Islet of Langerhans (tissue), 1 donor: Measurements from ENCODE around the gene ANKDD1A.

Experiments
- FAIRE-seq: peaks from one replicate; lab custom pipeline; 2011; peaks lifted over from hg19 to GRCh38; lab: Jason Lieb, UNC

Gene ANKDD1A

DNA sequence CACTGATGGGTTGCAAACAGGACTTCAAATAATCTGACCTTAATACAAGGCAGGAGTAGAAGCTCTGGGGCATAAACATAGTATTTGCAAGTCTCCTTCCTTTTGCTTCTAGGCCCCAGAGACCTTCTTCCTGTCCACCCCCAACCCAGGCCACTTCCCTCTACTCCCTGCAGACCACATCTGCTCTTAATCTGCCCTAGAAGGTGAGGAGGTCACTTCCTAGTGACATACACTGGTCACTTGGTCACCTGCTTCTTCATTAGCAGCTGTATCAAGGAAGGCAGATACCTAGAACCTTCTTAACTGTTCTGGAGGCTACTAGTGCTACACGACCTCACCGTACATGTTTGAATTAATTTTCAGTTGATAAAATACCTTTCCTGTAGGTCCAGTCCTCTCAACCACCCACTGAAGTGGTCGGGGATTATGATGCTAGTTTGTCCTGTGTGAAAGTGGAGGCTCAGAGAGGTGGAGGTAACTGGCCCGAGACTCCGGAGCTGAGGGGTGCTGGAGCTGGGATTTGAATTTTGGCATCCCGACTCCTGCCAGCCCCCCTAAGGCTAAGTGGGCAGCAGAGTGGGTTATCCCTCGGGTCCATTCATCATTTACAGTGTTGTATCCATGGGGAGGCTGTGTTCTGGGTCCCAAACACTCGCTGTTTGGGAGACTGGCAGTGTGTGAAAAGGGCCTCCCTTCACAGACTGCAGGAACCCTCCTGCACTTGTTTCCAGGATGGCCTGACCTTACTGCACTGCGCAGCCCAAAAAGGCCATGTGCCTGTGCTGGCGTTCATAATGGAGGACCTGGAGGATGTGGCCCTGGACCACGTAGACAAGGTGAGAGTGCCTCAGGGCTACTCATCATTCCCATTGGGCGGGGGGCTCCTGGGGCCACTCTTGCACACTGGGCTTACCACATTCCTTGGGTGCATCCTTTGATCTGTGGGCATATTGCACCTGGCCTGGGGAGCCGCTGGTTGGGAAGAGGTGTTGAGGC, 13.9 kb downstream of the ANKDD1A start:
- FAIRE-seq, result no peak

DNA sequence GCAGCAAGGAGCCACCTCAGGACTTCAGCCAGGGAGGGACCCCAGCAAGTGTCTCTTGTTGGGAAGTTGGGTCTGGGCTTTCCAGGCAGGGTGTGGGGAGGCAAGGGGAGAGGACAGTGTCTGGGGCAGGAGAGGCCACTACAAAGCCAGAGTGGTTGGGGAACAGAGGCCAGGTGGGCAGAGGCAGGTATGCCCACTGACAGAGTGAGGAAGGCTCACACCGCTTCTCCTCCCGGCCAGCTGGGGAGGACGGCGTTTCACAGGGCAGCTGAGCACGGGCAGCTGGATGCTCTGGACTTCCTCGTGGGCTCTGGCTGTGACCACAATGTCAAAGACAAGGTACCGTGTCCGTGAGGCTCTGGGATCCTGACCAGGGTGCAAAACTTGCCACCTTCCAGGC, 15.0 kb downstream of the ANKDD1A start:
- FAIRE-seq, result no peak

DNA sequence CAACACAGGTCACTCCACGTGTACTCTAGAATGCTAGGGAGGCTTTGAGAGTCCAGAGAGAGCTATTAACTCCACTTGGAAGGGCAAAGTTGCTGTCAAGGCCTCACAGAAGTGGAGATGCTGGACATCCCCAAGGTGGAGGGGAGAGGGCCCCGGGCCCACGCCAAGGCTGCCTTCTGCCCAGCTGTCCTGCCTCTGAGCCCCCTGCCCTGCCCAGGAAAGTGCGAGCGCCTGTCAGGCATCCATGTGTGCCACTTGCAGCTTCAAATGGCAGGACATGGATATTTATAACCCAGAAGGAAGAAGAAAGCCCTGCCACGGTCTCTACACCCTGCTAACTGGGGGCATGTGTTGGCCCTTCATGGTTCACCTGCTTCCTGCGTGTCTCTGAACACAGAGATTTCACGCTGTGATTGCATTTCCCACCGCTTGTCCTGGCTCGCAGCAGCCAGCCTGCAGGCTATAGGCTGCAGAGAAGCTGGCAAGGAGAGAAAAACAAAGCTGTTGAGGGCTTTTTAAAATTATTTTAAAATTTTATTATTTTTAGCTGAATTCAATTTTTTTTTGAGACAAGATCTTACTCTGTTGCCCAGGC, 17.0 kb downstream of the ANKDD1A start:
- FAIRE-seq, result no peak

DNA sequence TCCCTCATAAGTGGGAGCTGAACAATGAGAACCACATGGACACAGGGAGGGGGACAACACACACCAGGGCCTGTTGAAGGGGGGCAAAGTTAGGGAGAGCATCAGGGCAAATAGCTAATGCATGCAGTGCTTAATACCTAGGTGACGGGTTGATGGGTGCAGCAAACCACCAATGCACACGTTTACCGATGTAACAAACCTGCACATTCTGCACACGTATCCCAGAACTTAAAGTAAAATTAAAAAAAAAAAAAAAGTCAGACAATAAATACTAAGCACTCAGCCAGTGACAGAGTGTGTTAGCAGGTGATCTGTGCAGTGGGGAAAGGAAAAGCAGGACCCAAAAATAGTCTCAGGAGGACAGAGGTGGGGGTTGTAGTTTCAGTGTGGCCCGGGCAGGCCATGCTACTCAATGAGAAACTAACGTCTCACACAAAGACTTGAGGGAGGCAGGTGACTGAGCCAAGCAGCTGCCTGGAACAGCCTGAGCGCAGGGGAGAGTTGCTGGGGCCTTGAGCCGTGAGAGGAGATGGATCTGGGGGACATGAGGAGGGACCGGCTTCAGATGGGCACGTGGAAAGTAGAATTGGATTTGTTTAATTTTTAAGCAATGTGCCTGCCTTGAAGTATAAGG, 18.4 kb downstream of the ANKDD1A start:
- FAIRE-seq, result no peak

DNA sequence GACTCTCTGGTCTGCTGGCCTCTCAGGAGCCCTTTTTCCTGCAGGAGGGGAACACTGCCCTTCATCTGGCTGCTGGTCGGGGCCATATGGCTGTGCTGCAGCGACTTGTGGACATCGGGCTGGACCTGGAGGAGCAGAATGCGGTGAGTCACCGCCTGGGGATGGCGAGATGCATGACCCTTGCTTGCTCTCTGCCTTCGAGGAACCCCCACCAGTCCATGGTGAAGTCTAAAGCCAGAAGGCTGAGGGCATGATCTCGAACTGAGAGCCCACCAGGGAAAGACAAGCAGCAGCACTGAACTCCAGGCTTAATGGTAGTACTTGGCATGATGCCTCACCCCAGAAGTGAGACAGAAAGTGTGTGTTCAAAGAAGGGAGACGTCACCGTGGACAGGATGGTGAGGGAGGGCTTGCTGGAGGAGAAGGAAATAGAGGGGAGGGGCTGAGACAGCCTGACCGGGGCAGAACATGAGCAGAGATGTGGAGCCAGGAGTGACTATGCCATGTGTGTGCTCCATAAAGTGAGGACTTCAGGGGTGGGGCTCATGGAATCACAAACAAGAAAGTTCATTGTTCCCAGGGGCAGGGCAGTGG, 19.2 kb downstream of the ANKDD1A start:
- no peak for FAIRE-seq

DNA sequence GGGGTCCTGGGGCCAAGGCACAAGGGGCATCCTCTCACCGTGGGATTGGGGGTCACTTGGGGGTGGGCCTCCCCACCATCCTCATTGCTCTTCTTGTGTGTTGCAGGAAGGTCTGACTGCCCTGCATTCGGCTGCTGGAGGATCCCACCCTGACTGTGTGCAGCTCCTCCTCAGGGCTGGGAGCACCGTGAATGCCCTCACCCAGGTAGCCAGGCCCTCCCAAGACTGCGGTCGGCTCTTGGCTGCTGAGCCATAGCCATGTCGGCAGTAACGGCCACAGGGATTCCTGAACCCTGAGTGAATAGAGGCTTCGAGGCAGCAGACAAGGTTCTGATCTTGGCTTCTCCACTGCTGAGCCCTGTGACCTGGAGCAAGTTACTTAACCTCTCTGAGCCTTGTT, 19.7 kb downstream of the ANKDD1A start:
- FAIRE-seq, result no peak

DNA sequence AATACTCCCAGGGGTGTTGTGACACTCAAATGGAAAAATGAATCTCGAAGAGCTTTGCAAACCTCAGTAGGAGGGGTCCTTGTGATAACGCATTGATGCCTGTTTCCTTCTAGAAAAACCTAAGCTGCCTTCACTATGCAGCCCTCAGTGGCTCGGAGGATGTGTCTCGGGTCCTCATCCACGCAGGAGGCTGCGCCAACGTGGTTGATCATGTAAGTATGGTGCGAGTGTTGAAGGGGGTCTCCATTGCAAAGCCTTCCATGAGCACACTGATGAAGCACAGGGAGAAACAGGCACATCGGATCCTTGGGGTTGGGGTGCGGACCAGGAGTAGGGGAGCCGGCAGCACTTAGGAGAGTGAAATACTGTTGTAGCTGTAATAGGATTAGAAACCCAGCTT, 22.3 kb downstream of the ANKDD1A start:
- no peak for FAIRE-seq

DNA sequence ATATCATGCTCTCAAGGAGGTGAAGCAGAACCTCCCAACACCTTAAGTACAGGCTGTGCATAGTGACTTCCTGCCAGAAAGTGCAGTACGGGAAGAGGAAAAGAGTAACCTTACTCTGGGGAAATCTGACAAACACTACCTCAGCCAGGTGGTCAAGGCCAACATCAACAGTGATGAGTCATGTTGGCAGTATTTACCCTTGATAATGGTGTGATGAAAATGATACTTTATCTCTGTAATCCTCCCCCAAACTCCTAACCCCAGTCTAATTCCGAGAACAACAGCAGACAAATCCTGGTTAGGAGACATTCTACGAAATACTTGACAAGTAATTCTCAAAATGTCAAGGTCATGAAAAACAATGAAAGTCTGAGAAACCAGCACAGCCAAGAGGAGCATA, 26.5 kb downstream of the ANKDD1A start:
- no peak for FAIRE-seq

DNA sequence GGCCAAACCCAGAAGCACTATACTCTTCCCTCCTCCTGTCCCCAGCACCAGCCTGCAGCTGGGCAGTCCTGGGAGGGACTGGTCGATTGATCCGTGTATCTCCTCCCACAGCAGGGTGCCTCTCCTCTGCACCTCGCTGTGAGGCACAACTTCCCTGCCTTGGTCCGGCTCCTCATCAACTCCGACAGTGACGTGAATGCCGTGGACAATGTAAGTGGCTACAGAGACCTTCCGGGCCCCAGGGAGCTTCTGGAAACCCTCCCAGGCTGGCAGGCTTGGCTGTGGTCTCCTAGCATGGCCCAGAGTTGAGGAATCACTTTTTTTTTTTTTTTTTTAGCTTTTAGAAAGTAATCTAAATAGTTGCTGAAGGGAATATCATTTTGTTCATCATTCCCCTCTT, 30.7 kb downstream of the ANKDD1A start:
- FAIRE-seq, result no peak

DNA sequence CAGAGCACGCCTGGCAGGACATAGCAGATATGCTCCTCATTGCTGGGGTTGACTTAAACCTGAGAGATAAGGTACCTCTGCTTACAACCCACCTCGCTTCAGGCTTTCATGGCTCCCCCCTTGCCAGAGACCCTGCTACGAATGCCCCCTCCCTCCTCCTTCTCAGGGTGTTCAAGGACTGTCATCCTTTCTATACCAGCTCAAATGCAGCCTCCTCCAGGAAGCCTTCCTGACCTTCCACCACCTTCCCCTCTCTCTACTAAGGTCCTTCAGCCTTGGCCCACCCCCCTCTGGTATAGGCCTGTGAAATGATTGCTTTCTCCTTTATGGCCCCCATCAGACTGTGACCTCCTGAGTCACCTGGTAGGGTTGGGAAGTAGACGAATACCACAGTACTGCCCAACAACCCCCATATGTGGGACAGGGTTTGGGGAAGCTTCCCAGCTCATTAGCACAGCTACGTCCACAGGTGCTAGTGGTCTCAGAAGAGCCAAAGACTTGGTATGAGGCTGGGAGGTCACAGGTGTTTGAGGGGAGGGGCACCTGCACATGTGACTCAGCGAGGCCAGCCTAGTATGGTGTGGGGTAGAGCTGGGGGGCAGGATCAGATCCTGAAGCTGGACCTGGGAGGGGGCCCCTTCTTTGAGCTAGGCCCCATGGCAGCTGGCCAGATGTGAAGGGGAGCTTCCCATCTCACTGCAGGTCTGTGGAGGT, 32.0 kb downstream of the ANKDD1A start:
- FAIRE-seq, result no peak

DNA sequence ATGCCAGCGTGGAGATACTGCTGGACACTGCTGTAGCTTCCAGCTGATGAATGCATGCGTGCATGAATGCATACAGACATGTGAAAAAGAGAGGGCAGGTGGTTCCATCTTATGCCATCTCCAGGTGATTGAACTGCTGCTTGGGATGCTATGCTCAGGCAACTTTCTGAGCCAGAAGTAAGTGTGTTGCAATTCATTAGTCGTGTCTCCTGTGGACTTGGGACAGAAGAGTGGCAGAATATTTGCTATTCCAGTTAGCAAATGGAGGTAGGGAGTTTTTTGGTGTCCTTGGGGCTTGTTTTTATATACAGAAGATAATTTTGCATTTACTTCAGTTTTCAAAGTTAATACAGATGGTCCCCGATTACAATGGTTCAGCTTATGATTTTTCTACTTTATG, 33.3 kb downstream of the ANKDD1A start:
- FAIRE-seq, result no peak

DNA sequence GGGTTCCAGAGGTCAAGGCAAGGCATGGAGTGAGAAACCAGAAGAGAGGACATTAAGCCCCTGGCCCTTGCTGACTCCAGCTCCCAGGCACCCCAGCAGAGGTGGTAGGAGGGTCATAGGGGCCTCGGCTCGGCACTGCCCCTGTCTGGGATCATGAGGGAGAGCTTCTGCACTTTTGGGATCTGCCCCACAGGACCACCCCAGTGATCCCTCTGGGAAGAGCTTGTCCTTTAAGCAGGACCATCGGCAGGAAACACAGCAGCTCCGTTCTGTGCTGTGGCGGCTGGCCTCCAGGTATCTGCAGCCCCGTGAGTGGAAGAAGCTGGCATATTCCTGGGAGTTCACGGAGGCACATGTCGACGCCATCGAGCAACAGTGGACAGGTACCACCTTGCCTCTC, 35.5 kb downstream of the ANKDD1A start:
- FAIRE-seq, result no peak

DNA sequence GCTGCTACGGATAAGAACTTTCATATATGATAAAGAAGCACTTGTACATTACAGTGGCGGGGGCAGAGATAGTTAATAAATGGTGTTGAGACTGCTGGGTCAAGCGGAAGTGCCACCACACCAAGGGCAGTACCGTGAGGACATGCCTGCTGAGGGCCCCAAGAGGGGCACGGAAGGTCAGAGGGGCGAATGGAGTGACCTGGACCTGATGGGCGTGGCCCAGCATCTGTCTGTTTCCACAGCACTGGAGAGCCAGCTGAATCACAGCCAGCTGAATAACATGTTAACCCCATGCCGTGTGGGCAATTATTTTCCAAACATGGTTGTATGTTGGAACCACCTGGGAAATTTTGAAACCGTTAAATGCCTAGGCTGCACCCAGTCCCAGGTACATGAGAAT, 37.2 kb downstream of the ANKDD1A start:
- no peak for FAIRE-seq

DNA sequence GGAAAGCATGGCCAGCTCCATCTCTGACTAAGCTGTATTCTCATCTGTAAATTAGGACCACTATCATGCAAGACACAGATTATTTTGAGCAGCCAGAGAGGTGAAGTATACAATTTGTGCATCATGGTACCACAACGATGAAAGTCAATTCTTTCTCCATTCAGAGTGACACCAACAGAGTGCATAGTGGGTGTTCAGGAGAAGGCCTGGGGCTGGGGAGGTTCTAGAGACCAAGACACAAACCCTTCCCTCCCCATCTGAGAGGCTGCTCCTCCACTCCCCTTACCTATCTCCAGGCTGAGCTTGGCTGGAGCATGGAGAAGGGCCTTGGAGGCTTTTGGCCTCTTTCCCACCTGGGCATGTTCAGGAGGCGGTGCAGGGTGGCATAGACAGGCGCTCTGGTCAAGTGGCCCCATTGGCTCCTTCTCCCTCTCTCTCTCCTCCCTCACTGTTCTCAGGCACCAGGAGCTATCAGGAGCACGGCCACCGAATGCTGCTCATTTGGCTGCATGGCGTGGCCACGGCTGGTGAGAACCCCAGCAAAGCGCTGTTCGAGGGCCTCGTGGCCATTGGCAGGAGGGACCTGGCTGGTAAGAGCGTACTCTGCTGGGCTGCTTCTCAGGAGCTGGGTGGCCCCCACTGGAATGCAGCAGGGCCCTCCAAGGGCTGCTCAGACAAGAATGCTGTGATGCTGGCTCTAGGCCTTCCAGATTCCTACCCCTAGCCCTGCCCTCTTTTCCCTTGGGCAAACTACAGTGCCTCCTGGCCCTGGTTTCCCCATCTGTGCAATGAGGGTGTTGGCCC, 37.9 kb downstream of the ANKDD1A start:
- no peak for FAIRE-seq

DNA sequence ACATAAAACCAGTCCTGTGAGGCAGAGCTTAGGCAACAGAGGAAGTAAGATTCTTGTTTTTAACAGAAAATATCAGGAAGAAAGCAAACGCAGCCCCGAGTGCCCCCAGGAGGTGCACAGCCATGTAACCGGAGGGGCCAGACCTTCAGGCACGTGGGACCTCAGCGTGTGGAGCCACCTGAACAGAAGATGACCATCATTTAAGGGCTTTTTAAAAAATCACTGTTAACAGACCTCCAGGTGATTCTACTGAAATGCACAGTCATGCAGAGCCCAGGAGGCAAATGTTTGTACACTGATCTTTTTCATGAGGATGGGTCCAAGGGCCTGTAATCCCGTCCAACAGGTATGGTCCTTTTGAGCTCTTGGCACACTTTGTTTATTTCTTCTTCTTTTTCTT, 39.2 kb downstream of the ANKDD1A start:
- no peak for FAIRE-seq

DNA sequence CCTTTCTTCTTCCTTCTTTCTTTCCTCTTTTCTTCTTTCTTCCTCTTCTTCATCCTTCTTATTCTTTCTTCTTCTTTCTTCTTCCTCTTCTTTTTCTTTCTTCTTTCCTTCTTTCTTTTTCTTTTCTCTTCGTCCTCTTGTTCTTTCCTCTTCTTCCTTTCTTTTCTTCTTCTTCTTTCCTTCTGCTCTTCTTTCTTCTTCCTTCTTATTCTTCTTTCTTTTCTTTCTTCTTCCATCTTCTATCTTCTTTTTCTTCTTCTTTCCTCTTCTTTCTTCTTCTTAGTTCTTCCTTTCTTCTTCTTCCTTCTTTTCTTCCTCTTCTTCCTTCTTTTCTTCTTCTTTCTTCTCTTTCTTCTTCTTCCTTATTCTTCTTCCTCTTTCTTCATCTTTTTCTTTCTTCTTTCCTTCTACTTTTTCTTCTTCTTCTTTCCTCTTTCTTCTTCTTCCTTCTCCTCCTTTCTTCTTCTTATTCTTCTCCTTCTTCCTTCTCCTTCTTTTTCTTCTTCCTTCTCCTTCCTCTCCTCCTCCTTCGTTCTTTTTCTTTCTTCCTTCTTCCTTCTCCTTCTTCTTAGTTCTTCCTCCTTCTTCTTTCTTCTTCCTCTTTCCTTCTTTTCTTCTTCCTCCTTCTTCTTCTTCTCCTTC, 40.2 kb downstream of the ANKDD1A start:
- FAIRE-seq, result no peak

DNA sequence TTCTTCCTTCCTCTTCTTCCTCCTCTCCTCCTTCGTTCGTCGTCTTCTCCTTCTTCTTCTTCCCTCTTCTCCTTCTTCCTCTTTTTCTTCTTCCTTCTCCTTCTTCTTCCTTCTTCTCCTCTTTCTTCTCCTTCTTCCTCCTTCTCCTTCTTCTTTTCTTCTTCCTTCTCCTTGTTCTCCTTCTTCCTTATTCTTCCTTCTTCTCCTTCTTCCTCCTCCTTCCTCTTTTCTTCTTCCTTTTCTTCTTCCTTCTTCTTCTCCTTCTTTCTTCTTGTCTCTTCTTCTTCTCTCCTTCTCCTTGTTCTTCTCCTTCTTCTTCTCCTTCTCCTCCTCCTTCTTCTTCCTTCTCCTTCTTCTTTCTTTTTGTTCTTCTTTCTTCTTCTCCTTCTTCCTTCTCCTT, 42.7 kb downstream of the ANKDD1A start:
- no peak for FAIRE-seq

DNA sequence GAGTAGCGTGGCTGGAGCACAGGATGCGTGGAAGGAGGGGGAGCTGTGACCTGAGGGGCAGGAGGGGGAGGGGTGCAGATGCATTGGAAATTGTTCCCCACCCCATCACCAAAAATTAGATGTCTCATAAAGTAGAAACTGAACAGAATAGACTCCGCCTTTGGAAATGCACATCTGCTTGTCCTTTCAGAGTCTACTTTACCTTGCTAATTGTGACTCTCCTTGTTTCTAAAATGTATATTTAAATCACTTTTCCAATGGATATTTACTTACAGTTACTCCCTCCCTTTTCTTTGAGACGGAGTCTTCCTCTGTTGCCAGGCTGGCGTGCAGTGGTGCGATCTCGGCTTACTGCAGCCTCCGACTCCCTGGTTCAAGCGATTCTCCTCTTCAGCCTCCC, 47.4 kb downstream of the ANKDD1A start:
- FAIRE-seq, result no peak

DNA sequence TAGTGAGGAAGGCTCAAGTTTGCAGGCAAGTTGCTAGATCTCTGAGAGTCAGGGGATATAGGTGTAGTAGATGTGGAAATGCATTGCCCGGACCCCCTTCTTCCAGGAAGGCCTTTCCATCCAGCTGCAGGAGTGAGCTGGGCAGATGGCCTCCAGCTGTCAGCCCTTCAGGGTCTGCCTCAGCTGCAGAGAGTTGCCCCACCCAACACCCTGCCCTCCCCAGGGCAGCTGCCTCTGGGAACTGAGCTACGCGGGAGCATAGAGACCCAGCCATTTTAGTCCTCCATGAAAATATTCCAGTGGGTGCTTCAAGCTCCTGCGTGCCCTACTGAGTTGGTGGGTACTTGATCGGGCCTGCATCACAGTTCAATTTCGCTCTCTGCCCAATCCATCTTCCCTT, 48.5 kb downstream of the ANKDD1A start:
- FAIRE-seq, result no peak

DNA sequence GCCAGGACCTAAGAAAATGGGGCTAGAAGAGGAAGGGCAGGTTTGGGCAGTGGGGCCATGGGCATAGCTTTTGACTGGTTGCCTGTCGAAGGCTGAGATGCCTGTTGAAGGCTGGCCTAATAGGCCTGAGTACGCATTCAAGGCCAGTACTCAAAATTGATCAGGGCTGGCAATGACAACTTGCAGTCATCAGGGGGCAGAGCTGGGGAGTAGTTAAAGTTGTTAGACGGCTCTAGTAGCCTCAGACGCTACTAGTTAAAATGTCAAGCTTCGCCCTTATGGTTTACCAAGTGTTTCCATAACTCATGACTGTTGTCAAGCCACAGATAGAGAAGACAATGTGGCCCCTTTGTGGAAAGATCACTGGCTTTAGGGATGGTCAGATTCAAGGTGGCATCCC, 49.3 kb downstream of the ANKDD1A start:
- FAIRE-seq, result no peak

DNA sequence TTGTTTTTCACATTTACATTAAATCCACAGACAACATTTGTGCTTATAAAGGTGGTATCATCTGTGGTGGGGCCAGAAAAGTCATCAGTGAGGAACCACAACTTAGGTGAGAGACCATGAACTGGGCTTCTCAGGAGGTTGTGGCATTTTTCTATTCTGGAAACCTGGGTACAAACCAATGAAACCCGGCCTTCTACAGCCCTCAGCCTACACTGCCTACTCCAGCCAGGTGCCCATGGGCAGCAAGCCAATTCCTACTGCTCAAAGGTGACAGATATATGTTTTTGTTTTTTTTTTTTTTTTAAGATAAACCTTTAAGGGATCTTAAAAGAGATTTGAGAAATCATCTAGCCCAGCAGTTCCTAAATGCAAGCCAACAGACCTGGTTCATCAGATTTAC, 57.7 kb downstream of the ANKDD1A start:
- no peak for FAIRE-seq
